ENCODE measurements around the gene CFL1. TPM values are rescaled to one million over a fixed set of nuclear protein-coding genes. Genes with fewer than 3 reads are reported as not detected.
"Not testable (repeated sequence)": the region's sequence is repeated elsewhere in the genome, so short reads cannot be mapped to it uniquely, and the experiment has no call there.

The CFL1 gene
- total RNA-seq, 2 donors from 2014 or later: 1,401 to 1,644 TPM

DNA sequence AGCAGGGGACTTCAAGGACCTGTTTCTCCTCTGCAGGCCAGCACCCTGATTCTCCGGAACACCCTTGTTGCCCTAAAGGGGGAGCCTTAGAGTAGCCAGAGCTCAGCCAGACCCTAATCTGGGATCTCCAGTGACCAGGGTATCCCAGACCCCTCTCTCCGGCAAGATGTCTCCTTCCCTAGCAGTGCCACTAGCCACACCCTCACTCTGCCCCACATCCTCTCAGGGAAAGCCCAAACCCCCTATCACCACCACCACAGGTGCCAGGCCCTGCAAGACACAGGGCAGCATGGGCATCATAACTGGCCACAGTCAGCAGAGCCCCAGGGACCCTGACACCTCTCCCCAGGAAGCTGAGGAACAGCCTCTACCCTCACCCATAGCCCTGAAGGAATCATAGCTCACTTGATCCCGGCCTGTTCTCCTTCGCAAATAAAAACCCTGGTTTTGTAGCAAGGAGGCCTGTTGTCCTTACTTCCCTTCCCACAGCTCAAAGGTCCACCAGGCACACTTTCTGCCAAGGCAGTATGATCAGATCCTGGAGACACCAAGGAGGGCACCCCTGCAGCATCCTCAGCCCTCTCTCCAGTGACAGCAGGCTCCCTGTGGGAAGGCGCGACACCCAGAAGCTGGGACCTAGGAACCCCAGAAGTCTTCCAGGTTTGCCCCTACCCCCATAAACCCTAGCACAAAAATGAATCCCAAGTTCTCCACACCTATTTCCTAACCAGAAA, 4.6 kb downstream of the CFL1 start:
- Mint-ChIP-seq H3K27ac (peak overlapping the region; percentile 64 to 92), H3K27me3 (no peaks in the 10 kb centered on the region), H3K36me3 (peaks cover 26% of the 10 kb centered on the region), H3K4me3 (no peak overlapping the region), H3K9me3 (no peaks in the 10 kb centered on the region), H3K4me1 (ENCODE audit: low read depth in 2 of 2) (peaks cover 35 to 41% of the 10 kb centered on the region in 2 donors)
- no peak for DNase-seq (ENCODE audit: low spot score)
- no peak for ATAC-seq

GRCh38 chr11:65852508-65853245, 5.3 kb downstream of the CFL1 start:
- Mint-ChIP-seq H3K4me3 (no peak overlapping the region), H3K9me3 (no peaks in the 10 kb centered on the region), H3K27me3 (no peaks in the 10 kb centered on the region), H3K27ac (no peak overlapping the region), H3K4me1 (ENCODE audit: low read depth in 2 of 2) (peaks cover 32 to 38% of the 10 kb centered on the region in 2 donors), H3K36me3 (peaks cover 26% of the 10 kb centered on the region)
- no peak for DNase-seq (ENCODE audit: low spot score)
- no peak for ATAC-seq

- Mint-ChIP-seq H3K9me3 (no peaks in the 10 kb centered on the region), H3K4me1 (ENCODE audit: low read depth in 2 of 2) (peaks cover 32 to 38% of the 10 kb centered on the region in 2 donors), H3K36me3 (peaks cover 26% of the 10 kb centered on the region), H3K27ac (no peak overlapping the region), H3K4me3 (no peak overlapping the region), H3K27me3 (no peaks in the 10 kb centered on the region)
- DNase-seq (ENCODE audit: low spot score) (no peak), ATAC-seq (no peak)
Observed at GRCh38 chr11:65851811-65852507, 6.0 kb downstream of the CFL1 start.

- no peaks in the 10 kb centered on the region for H3K27me3 Mint-ChIP-seq
- ATAC-seq (peak; percentile 55 to 57), DNase-seq (ENCODE audit: low spot score) (no peak)
- no peak overlapping the region for H3K4me3 Mint-ChIP-seq
- H3K36me3 Mint-ChIP-seq: peaks cover 18% of the 10 kb centered on the region
- no peak overlapping the region for H3K27ac Mint-ChIP-seq
- peaks cover 24 to 31% of the 10 kb centered on the region in 2 donors for H3K4me1 Mint-ChIP-seq (ENCODE audit: low read depth in 2 of 2)
- H3K9me3 Mint-ChIP-seq: no peaks in the 10 kb centered on the region
Observed at GRCh38 chr11:65851083-65851579, 6.8 kb downstream of the CFL1 start.

DNA sequence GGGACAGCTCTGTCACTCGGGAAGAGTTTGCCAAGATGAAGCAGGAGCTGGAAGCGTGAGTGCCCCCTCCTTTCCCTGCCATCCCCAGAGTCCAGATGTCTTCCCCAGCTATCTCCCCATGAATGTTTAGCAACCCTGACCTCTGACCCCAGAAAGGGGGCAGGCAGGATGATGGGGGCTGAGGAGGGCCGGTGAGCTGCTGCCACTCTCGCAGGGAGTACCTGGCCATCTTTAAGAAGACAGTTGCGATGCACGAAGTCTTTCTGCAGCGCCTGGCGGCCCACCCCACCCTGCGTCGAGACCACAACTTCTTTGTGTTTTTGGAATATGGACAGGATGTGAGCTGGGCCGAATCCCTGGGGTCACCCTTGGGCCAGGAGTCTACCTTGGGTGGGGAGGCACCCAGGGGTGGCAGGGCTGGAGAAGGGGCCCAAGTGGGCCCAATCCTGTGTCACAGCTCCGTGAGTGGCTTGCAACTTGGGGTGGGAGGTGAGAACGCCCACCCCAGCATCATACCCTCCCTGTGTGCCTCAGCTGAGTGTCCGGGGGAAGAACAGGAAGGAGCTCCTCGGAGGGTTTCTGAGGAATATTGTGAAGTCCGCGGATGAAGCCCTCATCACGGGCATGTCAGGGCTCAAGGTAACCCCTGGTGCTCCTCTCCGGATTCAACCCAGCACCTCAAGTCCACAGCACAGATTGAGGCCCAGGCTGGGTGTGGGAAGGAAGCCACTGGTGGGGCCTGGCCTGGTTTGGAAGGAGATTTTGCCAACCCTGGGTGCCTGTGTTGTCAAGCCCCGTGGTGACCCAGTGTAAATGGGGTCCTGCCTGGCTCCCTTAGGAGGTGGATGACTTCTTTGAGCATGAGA, 7.5 kb downstream of the CFL1 start:
- Mint-ChIP-seq H3K4me3 (no peak overlapping the region), H3K27me3 (no peaks in the 10 kb centered on the region), H3K36me3 (peaks cover 16% of the 10 kb centered on the region), H3K4me1 (ENCODE audit: low read depth in 2 of 2) (peaks cover 20 to 24% of the 10 kb centered on the region in 2 donors), H3K27ac (no peak overlapping the region), H3K9me3 (no peaks in the 10 kb centered on the region)
- DNase-seq (ENCODE audit: low spot score): no peak
- peak; percentile 1 for ATAC-seq

- H3K9me3 Mint-ChIP-seq: no peaks in the 10 kb centered on the region
- H3K4me3 Mint-ChIP-seq: no peak overlapping the region
- no peak overlapping the region for H3K27ac Mint-ChIP-seq
- peaks cover 14% of the 10 kb centered on the region for H3K36me3 Mint-ChIP-seq
- peak in 1 of 2 donors; percentile 0 for ATAC-seq
- DNase-seq (ENCODE audit: low spot score): no peak
- H3K27me3 Mint-ChIP-seq: no peaks in the 10 kb centered on the region
- H3K4me1 Mint-ChIP-seq (ENCODE audit: low read depth in 2 of 2): peaks cover 13 to 18% of the 10 kb centered on the region in 2 donors
Observed at GRCh38 chr11:65849771-65850216, 8.2 kb downstream of the CFL1 start.

GRCh38 chr11:65849366-65849765, 8.6 kb downstream of the CFL1 start:
- ATAC-seq (peak in 1 of 2 donors; percentile 1), DNase-seq (ENCODE audit: low spot score) (no peak)
- Mint-ChIP-seq H3K4me3 (no peak overlapping the region), H3K36me3 (peaks cover 10% of the 10 kb centered on the region), H3K9me3 (no peaks in the 10 kb centered on the region), H3K4me1 (ENCODE audit: low read depth in 2 of 2) (peaks cover 9 to 14% of the 10 kb centered on the region in 2 donors), H3K27ac (no peak overlapping the region), H3K27me3 (no peaks in the 10 kb centered on the region)

DNA sequence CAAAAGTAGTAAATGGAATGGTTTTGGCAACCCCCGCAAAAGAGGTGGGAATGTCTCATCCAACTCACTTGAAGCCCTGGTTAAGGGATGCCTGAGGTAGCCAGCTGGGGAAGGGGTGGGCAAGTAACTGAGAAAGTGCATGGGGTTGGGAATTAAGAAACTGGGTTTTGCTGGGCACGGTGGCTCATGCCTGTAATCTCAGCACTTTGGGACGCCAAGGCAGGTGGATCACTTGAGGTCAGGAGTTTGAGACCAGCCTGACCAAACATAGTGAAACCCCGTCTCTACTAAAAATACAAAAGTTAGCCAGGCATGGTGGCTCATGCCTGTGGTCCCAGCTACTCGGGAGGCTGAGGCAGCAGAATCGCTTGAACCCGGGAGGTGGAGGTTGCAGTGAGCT, 9.3 kb downstream of the CFL1 start:
- ATAC-seq; H3K36me3 Mint-ChIP-seq; DNase-seq (ENCODE audit: low spot score); H3K27me3 Mint-ChIP-seq; H3K4me1 Mint-ChIP-seq (ENCODE audit: low read depth in 2 of 2); H3K9me3 Mint-ChIP-seq; H3K4me3 Mint-ChIP-seq; H3K27ac Mint-ChIP-seq: not testable (repeated sequence)

DNA sequence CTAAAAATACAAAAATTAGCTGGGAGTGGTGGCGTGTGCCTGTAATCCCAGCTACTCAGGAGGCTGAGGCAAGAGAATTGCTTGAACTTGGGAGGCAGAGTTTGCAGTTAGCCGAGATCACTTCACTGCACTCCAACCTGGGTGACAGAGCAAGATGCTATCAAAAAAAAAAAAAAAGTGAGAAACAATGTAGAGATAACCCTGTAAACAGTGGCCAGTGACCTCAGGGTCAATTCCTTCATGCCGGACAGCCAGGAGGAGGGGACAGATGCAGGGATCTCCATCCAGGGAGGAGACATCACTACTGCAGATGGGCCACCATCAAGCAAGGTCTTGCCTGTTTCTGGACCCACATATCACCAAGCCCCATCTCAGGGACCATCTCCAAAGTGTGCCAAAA, 10.2 kb downstream of the CFL1 start:
- H3K9me3 Mint-ChIP-seq: no peaks in the 10 kb centered on the region
- peaks cover 0 to 4% of the 10 kb centered on the region in 2 donors for H3K4me1 Mint-ChIP-seq (ENCODE audit: low read depth in 2 of 2)
- DNase-seq (ENCODE audit: low spot score): no peak
- H3K27ac Mint-ChIP-seq: no peak overlapping the region
- H3K36me3 Mint-ChIP-seq: no peaks in the 10 kb centered on the region
- no peak for ATAC-seq
- H3K4me3 Mint-ChIP-seq: no peak overlapping the region
- no peaks in the 10 kb centered on the region for H3K27me3 Mint-ChIP-seq

- no peaks in the 10 kb centered on the region for H3K9me3 Mint-ChIP-seq
- ATAC-seq (no peak), DNase-seq (ENCODE audit: low spot score) (no peak)
- H3K27me3 Mint-ChIP-seq: no peaks in the 10 kb centered on the region
- no peaks in the 10 kb centered on the region for H3K4me1 Mint-ChIP-seq (ENCODE audit: low read depth in 2 of 2)
- no peak overlapping the region for H3K4me3 Mint-ChIP-seq
- H3K27ac Mint-ChIP-seq: no peak overlapping the region
- H3K36me3 Mint-ChIP-seq: no peaks in the 10 kb centered on the region
Observed at GRCh38 chr11:65844231-65844872, 13.6 kb downstream of the CFL1 start.

- no peak for ATAC-seq
Observed at GRCh38 chr11:65843811-65844210, 14.2 kb downstream of the CFL1 start.

GRCh38 chr11:65842144-65842543, 15.8 kb downstream of the CFL1 start:
- H3K27me3 Mint-ChIP-seq: no peaks in the 10 kb centered on the region
- no peaks in the 10 kb centered on the region for H3K36me3 Mint-ChIP-seq
- no peak for ATAC-seq
- no peak for DNase-seq (ENCODE audit: low spot score)
- H3K27ac Mint-ChIP-seq: no peak overlapping the region
- no peaks in the 10 kb centered on the region for H3K4me1 Mint-ChIP-seq (ENCODE audit: low read depth in 2 of 2)
- H3K4me3 Mint-ChIP-seq: no peak overlapping the region
- H3K9me3 Mint-ChIP-seq: no peaks in the 10 kb centered on the region

More at GRCh38 chr11:65843811-65844210, 14.2 kb downstream of the CFL1 start:
- Mint-ChIP-seq H3K9me3 (no peaks in the 10 kb centered on the region), H3K27ac (no peak overlapping the region), H3K27me3 (no peaks in the 10 kb centered on the region), H3K4me3 (no peak overlapping the region), H3K4me1 (ENCODE audit: low read depth in 2 of 2) (no peaks in the 10 kb centered on the region), H3K36me3 (no peaks in the 10 kb centered on the region)
- no peak for DNase-seq (ENCODE audit: low spot score)

DNA sequence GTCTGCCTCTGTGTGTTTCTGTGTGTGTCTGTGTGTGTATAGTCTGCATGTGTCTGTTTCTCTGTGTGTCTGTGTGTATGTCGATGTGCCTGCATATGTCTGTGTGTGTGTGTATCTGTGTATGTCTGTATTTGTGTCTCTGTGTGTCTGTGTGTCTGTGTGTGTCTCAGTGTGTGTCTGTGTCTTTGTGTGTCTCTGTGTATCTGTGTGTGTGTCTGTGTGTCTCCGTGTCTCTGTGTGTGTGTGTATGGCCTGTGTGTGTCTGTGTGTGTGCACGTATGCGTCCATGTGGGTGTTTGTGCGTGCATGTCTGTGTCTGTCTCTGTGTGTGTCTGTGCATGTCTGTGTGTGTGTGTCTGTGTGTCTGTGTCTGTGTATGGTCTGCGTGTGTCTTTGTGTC, 23.8 kb downstream of the CFL1 start:
- H3K36me3 Mint-ChIP-seq: no peaks in the 10 kb centered on the region
- no peak overlapping the region for H3K4me3 Mint-ChIP-seq
- H3K27me3 Mint-ChIP-seq: peaks cover 15 to 18% of the 10 kb centered on the region in 2 donors
- peaks cover 6 to 16% of the 10 kb centered on the region in 2 donors for H3K4me1 Mint-ChIP-seq (ENCODE audit: low read depth in 2 of 2)
- H3K9me3 Mint-ChIP-seq: peaks cover 5% of the 10 kb centered on the region
- DNase-seq (ENCODE audit: low spot score): no peak
- ATAC-seq: no peak
- H3K27ac Mint-ChIP-seq: no peak overlapping the region
